ENCODE measurements around the gene CCL1. TPM values are rescaled to one million over a fixed set of nuclear protein-coding genes. Genes with fewer than 3 reads are reported as not detected.

Gene CCL1
- total RNA-seq, 1 experiment from 2014 or later: not detected

DNA sequence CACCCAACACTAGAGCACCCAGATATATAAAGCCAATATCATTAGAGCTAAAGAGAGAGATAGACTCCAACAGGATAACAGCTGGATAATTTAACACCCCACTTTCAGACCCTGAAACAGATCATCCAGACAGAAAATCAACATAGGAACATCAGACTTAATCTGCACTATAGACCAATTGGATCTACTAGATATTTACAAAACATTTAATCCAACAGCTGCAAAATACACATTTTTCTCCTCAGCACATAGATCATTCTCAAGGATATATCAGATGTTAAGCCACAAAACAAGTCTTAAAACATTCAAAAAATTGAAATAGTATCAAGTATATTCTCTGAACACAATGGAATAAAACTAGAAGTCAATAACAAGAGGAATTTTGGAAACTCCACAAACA is 10.8 kb downstream of the CCL1 start:
- Histone ChIP-seq H3K9me2 (ENCODE audit: insufficient read depth) (no peaks in the 10 kb centered on the region; the same call in 1 of the 2 replicates), H3K9me3 (ENCODE audit: insufficient read depth, low read depth) (no peaks in the 10 kb centered on the region), H3K79me2 (ENCODE audit: low read depth) (no peaks in the 10 kb centered on the region), H4K20me1 (ENCODE audit: insufficient read depth) (no peaks in the 10 kb centered on the region), H3K4me1 (replicated peaks; ENCODE audit: insufficient read depth) (no peaks in the 10 kb centered on the region), H3K27ac (no peak overlapping the region), H3K4me2 (no peak overlapping the region), H3K27me3 (ENCODE audit: insufficient read depth, low read depth) (peaks cover 6% of the 10 kb centered on the region; the same call in 1 of the 2 replicates), H3K4me3 (no peak overlapping the region), H2AFZ (no peak overlapping the region), H3K36me3 (ENCODE audit: low read depth) (no peaks in the 10 kb centered on the region), H3F3A (ENCODE audit: insufficient read depth, low read depth) (no peaks in the 10 kb centered on the region)
- POLR2A ChIA-PET (ENCODE audit: unreplicated experiment): no interaction called here
- intact Hi-C loops (cut with micrococcal nuclease; ENCODE audit: unreplicated experiment): no loop called here
- CTCF ChIA-PET: no interaction called here
- no peak for DNase-seq
- no peak for TF ChIP-seq EZH2 (IDR thresholded peaks at IDR 0.05; ENCODE audit: low read depth)
- TF ChIP-seq, protein P1, sequence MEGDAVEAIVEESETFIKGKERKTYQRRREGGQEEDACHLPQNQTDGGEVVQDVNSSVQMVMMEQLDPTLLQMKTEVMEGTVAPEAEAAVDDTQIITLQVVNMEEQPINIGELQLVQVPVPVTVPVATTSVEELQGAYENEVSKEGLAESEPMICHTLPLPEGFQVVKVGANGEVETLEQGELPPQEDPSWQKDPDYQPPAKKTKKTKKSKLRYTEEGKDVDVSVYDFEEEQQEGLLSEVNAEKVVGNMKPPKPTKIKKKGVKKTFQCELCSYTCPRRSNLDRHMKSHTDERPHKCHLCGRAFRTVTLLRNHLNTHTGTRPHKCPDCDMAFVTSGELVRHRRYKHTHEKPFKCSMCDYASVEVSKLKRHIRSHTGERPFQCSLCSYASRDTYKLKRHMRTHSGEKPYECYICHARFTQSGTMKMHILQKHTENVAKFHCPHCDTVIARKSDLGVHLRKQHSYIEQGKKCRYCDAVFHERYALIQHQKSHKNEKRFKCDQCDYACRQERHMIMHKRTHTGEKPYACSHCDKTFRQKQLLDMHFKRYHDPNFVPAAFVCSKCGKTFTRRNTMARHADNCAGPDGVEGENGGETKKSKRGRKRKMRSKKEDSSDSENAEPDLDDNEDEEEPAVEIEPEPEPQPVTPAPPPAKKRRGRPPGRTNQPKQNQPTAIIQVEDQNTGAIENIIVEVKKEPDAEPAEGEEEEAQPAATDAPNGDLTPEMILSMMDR (conservative IDR thresholded peaks at IDR 0.05): no peak
- BruUV-seq (replicated peaks): no TSS peak

DNA sequence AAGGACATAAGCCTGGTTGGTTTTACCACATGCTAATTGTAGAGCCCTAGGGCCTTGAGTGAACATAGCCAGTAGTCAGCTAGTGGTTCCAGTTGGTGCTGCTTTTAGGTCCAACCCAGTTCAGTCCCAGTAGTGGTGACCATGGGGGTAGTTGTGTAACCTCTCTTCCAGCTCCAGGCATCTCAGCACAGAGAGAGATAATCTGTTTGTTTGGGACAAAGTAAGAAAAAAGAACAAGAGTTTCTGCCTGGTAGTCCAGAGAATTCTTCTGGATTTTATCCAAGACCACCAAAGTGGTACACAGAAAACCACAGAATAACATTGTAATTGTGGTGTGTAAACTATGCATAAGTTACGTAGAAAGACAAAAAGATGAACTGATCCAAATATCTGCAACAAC is 11.9 kb downstream of the CCL1 start:
- no TSS peak for BruUV-seq (replicated peaks)
- H3K4me2 ChIP-seq: no peak overlapping the region
- intact Hi-C loops (cut with micrococcal nuclease; ENCODE audit: unreplicated experiment): no loop called here
- H4K20me1 ChIP-seq (ENCODE audit: insufficient read depth): no peaks in the 10 kb centered on the region
- H3K36me3 ChIP-seq (ENCODE audit: low read depth): no peaks in the 10 kb centered on the region
- H3F3A ChIP-seq (ENCODE audit: insufficient read depth, low read depth): no peaks in the 10 kb centered on the region
- no peak overlapping the region for H2AFZ ChIP-seq
- DNase-seq: no peak
- H3K4me3 ChIP-seq: no peak overlapping the region
- POLR2A ChIA-PET (ENCODE audit: unreplicated experiment): no interaction called here
- no peaks in the 10 kb centered on the region for H3K4me1 ChIP-seq (replicated peaks; ENCODE audit: insufficient read depth)
- H3K27me3 ChIP-seq (ENCODE audit: insufficient read depth, low read depth): peaks cover 8% of the 10 kb centered on the region; the same call in 1 of the 2 replicates
- no peak for TF ChIP-seq EZH2 (IDR thresholded peaks at IDR 0.05; ENCODE audit: low read depth)
- TF ChIP-seq, protein P1 (conservative IDR thresholded peaks at IDR 0.05): no peak
- no peaks in the 10 kb centered on the region for H3K79me2 ChIP-seq (ENCODE audit: low read depth)
- no peak overlapping the region for H3K27ac ChIP-seq
- no peaks in the 10 kb centered on the region; the same call in 1 of the 2 replicates for H3K9me2 ChIP-seq (ENCODE audit: insufficient read depth)
- CTCF ChIA-PET: no interaction called here
- no peaks in the 10 kb centered on the region for H3K9me3 ChIP-seq (ENCODE audit: insufficient read depth, low read depth)

DNA sequence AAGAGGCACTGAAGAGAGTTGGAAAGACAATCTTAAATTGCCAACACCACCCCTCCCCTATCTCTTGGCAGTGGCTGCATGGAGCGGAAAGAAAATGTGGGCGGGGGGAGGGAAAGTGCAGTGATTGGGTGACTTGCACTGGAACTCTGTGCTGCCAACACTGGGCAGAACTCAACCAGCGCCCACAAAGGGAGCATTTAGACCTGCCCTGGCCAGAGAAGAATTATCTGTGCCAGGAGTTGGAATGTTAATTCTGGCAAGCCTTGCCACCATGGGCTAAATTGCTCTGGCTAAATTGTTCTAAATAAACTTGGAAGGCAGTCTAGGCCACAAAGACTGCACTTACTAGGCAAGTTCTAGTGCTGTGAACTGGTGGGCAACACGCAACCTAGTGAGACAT is 13.3 kb downstream of the CCL1 start:
- Histone ChIP-seq H2AFZ (no peak overlapping the region), H4K20me1 (ENCODE audit: insufficient read depth) (no peaks in the 10 kb centered on the region), H3K4me2 (no peak overlapping the region), H3K27ac (no peak overlapping the region), H3K9me2 (ENCODE audit: insufficient read depth) (no peaks in the 10 kb centered on the region; the same call in 1 of the 2 replicates), H3F3A (ENCODE audit: insufficient read depth, low read depth) (no peaks in the 10 kb centered on the region), H3K79me2 (ENCODE audit: low read depth) (no peaks in the 10 kb centered on the region), H3K9me3 (ENCODE audit: insufficient read depth, low read depth) (no peaks in the 10 kb centered on the region), H3K4me3 (no peak overlapping the region), H3K27me3 (ENCODE audit: insufficient read depth, low read depth) (peaks cover 8% of the 10 kb centered on the region; the same call in 1 of the 2 replicates), H3K4me1 (replicated peaks; ENCODE audit: insufficient read depth) (no peaks in the 10 kb centered on the region), H3K36me3 (ENCODE audit: low read depth) (no peaks in the 10 kb centered on the region)
- no peak for DNase-seq
- ChIA-PET POLR2A (ENCODE audit: unreplicated experiment) (no interaction called here), CTCF (no interaction called here)
- intact Hi-C loops (cut with micrococcal nuclease; ENCODE audit: unreplicated experiment): no loop called here
- BruUV-seq (replicated peaks): no TSS peak
- no peak for TF ChIP-seq EZH2 (IDR thresholded peaks at IDR 0.05; ENCODE audit: low read depth)
- TF ChIP-seq, protein P1 (conservative IDR thresholded peaks at IDR 0.05): no peak
